GM23338 (cell line): Measurements from ENCODE around the gene OR6B3.

Source experiments
- CTCF ChIP-seq, 2 experiments: fragments of 200-600 bp in 1 of 2; sonication (generic) in 1 of 2; conservative IDR thresholded peaks; 2 replicates each; pipeline versions ENCODE4 v1.5.1 to v1.6.1; 2016 to 2017; ENCODE audit warnings: antibody characterized with exemption in 2 of 2, low read depth in 2 of 2, mild to moderate bottlenecking in 2 of 2, moderate library complexity in 1 of 2
- ETS1 ChIP-seq: IDR thresholded peaks from 2 replicates; pipeline ENCODE4 v1.6.1; 2016; ENCODE audit warnings: antibody characterized with exemption
- EZH2 ChIP-seq: fragments of 200-600 bp; sonication (generic); IDR thresholded peaks from one replicate; pipeline ENCODE4 v1.8.0; 2017; ENCODE audit warnings: antibody characterized with exemption, mild to moderate bottlenecking, low read depth; ENCODE audit not compliant: unreplicated experiment
- EZH2phosphoT487 ChIP-seq: fragments of 200-600 bp; sonication (generic); IDR thresholded peaks from one replicate; pipeline ENCODE4 v1.8.1; 2018; ENCODE audit warnings: antibody characterized with exemption; ENCODE audit not compliant: unreplicated experiment
- JUNB ChIP-seq: IDR thresholded peaks from one replicate; pipeline ENCODE4 v1.6.1; 2016; ENCODE audit warnings: antibody characterized with exemption; ENCODE audit not compliant: unreplicated experiment
- POLR2AphosphoS5 ChIP-seq: IDR thresholded peaks from 2 replicates; pipeline ENCODE4 v1.6.1; 2016; ENCODE audit warnings: antibody characterized with exemption, low read depth
- REST ChIP-seq: IDR thresholded peaks from one replicate; pipeline ENCODE4 v1.6.1; 2018; ENCODE audit warnings: antibody characterized with exemption; ENCODE audit not compliant: unreplicated experiment
- ZNF114 ChIP-seq: fragments of 250-450 bp; sonication (Bioruptor Pico); IDR thresholded peaks from 2 replicates; pipeline ENCODE4 v1.5.0; 2020; ENCODE audit warnings: mild to moderate bottlenecking, moderate library complexity

GRCh38 chr2:240014327-240014726, 39.0 kb downstream of the OR6B3 start:
- no peak for TF ChIP-seq CTCF (conservative IDR thresholded peaks at IDR 0.05; ENCODE audit: low read depth in 2 of 2)
- no peak for TF ChIP-seq POLR2AphosphoS5
- TF ChIP-seq EZH2: no peak
- no peak for TF ChIP-seq ETS1
- TF ChIP-seq EZH2phosphoT487: no peak
- TF ChIP-seq JUNB: no peak
- TF ChIP-seq REST: no peak
- no peak for TF ChIP-seq ZNF114 (CRISPR knock-in tag)
